Esophagus muscularis mucosa (tissue), 4 donors: Measurements from ENCODE around the gene ZC3H10. TPM values are rescaled to one million over a fixed set of nuclear protein-coding genes. Genes with fewer than 3 reads are reported as not detected.

Experiments used
- DNase-seq: peaks from one replicate; pipeline ENCODE4 v3.0.0-alpha.2; 2017; ENCODE audit errors: extremely low spot score
- H3K27ac ChIP-seq, 4 donors: fragments of 200-600 bp; sonication (generic); replicated peaks in 1 of 4; 1 replicate in 3 of 4; 2 replicates in 1 of 4; pipeline ENCODE4 v1.5.1; 2016 to 2019; ENCODE audit warnings: mild to moderate bottlenecking in 1 of 4
- H3K27me3 ChIP-seq, 4 donors: fragments of 200-600 bp; sonication (generic); one replicate each; pipeline versions ENCODE4 v1.5.1 to v1.6.0; 2016 to 2019
- H3K36me3 ChIP-seq, 4 donors: fragments of 200-600 bp; sonication (generic); one replicate each; pipeline ENCODE4 v1.5.1; 2016 to 2019
- H3K4me1 ChIP-seq, 4 donors: fragments of 200-600 bp; sonication (generic); one replicate each; pipeline ENCODE4 v1.5.1; 2016 to 2019
- H3K4me3 ChIP-seq, 4 donors: fragments of 200-600 bp; sonication (generic); 1 replicate in 2 of 4; 2 replicates in 2 of 4; pipeline ENCODE4 v1.5.1; 2016 to 2019; ENCODE audit warnings: mild to moderate bottlenecking in 4 of 4, moderate library complexity in 1 of 4
- H3K9me3 ChIP-seq, 4 donors: fragments of 200-600 bp; sonication (generic); 1 replicate in 3 of 4; 2 replicates in 1 of 4; pipeline ENCODE4 v1.5.1; 2016 to 2019
- CTCF ChIP-seq, 3 experiments: fragments of 200-600 bp in 2 of 3; fragments of 450-650 bp in 1 of 3; sonication (generic) in 2 of 3; IDR thresholded peaks; one replicate each; pipeline ENCODE4 v1.5.1; 2017 to 2019; ENCODE audit warnings: antibody characterized with exemption in 3 of 3, mild to moderate bottlenecking in 2 of 3, moderate library complexity in 1 of 3
- EP300 ChIP-seq: sonication (generic); formaldehyde crosslinking; IDR thresholded peaks from one replicate; pipeline ENCODE4 v1.6.1; 2017; ENCODE audit warnings: antibody characterized with exemption
- POLR2A ChIP-seq: fragments of 450-650 bp; IDR thresholded peaks from one replicate; pipeline ENCODE4 v1.6.1; 2017; ENCODE audit warnings: antibody characterized with exemption, moderate library complexity, mild to moderate bottlenecking, low read depth
- POLR2AphosphoS5 ChIP-seq, 2 donors: sonication (generic); formaldehyde crosslinking; IDR thresholded peaks; one replicate each; pipeline ENCODE4 v1.6.1; 2017; ENCODE audit warnings: antibody characterized with exemption in 2 of 2
- WGBS: methylation state at CpG from one replicate; pipeline ENCODE4 v1.1.5; 2018; 5-methylcytosine and 5-hydroxymethylcytosine counted together
- intact Hi-C: fragments of 100-400 bp; cut with DNase I; formaldehyde crosslinking; loops from one replicate; pipeline ENCODE4 v1.15.1; 2023
- total RNA-seq, 4 donors: library from RNA; depleted of rRNA; stranded (reverse); fragments of >200 nt; gene quantifications; one replicate each; pipeline versions ENCODE4 v1.1.0 to v1.2.1, GENCODE V29; 2016

ZC3H10 gene
- total RNA-seq, 4 donors from 2014 or later, result 5.0 to 7.9 (median 6.6) TPM

GRCh38 chr12:56158029-56158925 lies 40.2 kb downstream of the ZC3H10 start, which contains the start of gene MYL6:
TSS of gene MYL6 (plus strand) at chr12:56158359. CDS start at chr12:56158402, 43 bp downstream.
- peak; percentile 100 for DNase-seq
- TF ChIP-seq POLR2AphosphoS5 (IDR thresholded peaks at IDR 0.05) (peak; percentile 100), CTCF (IDR thresholded peaks at IDR 0.05) (no peak), EP300 (no peak), POLR2A (peak; percentile 99)
- peak within 1 kb of the TSS; percentile 66 to 98 (median 86) for H3K4me3 ChIP-seq
- intact Hi-C loops, result no loop called here
- peaks cover 36 to 64% (median 61%) of the 10 kb centered on the region in 4 donors for H3K4me1 ChIP-seq
- WGBS, result under 1% methylated on average over 30 of the region's 30 CpGs
- H3K27me3 ChIP-seq, result no peaks in the 10 kb centered on the region
- peaks cover 35 to 40% (median 39%) of the 10 kb centered on the region in 4 donors for H3K36me3 ChIP-seq
- H3K9me3 ChIP-seq, result no peaks in the 10 kb centered on the region
- H3K27ac ChIP-seq, result peak within 1 kb of the TSS; percentile 93 to 98 (median 96)

GRCh38 chr12:56158926-56159461 lies 40.9 kb downstream of the ZC3H10 start:
- H3K9me3 ChIP-seq, result no peaks in the 10 kb centered on the region
- H3K4me3 ChIP-seq, result peak overlapping the region; percentile 66 to 98 (median 86)
- no peaks in the 10 kb centered on the region for H3K27me3 ChIP-seq
- H3K4me1 ChIP-seq, result peaks cover 35 to 64% (median 61%) of the 10 kb centered on the region in 4 donors
- peak overlapping the region; percentile 93 to 98 (median 96) for H3K27ac ChIP-seq
- intact Hi-C loops, result loop anchor here (1.0 kb wide), 1 partner anchor 33 kb away; no protein-coding TSS in a partner anchor
- WGBS, result 0% methylated on average over 6 of the region's 6 CpGs
- TF ChIP-seq EP300 (no peak), CTCF (IDR thresholded peaks at IDR 0.05) (no peak), POLR2AphosphoS5 (IDR thresholded peaks at IDR 0.05) (peak; percentile 98), POLR2A (peak; percentile 37)
- DNase-seq, result peak; percentile 96
- H3K36me3 ChIP-seq, result peaks cover 35 to 48% (median 47%) of the 10 kb centered on the region in 4 donors

- Histone ChIP-seq H3K4me1 (peaks cover 35 to 66% (median 63%) of the 10 kb centered on the region in 4 donors), H3K36me3 (peaks cover 35 to 54% (median 53%) of the 10 kb centered on the region in 4 donors), H3K9me3 (no peaks in the 10 kb centered on the region), H3K27ac (peak overlapping the region; percentile 93 to 98 (median 96)), H3K4me3 (peak overlapping the region; percentile 66 to 98 (median 86)), H3K27me3 (no peaks in the 10 kb centered on the region)
- intact Hi-C loops, result loop anchor here (1.0 kb wide), 1 partner anchor 33 kb away; no protein-coding TSS in a partner anchor
- WGBS, result 4% methylated on average over 6 of the region's 8 CpGs
- DNase-seq, result no peak
- TF ChIP-seq POLR2A (no peak), POLR2AphosphoS5 (IDR thresholded peaks at IDR 0.05) (no peak), EP300 (no peak), CTCF (IDR thresholded peaks at IDR 0.05) (no peak)
Observed at GRCh38 chr12:56159482-56160192, 41.6 kb downstream of the ZC3H10 start.

- Histone ChIP-seq H3K4me1 (peaks cover 35 to 69% (median 67%) of the 10 kb centered on the region in 4 donors), H3K9me3 (no peaks in the 10 kb centered on the region), H3K27ac (peak overlapping the region; percentile 93 to 98 (median 96)), H3K4me3 (peak overlapping the region; percentile 66 to 98 (median 86)), H3K36me3 (peaks cover 35 to 60% (median 59%) of the 10 kb centered on the region in 4 donors), H3K27me3 (no peaks in the 10 kb centered on the region)
- intact Hi-C loops, result no loop called here
- WGBS, result 13% methylated on average over 7 of the region's 7 CpGs
- no peak for DNase-seq
- TF ChIP-seq EP300 (no peak), POLR2AphosphoS5 (IDR thresholded peaks at IDR 0.05) (peak in 1 of 2 donors; percentile 44)
Observed at GRCh38 chr12:56160193-56160763, 42.2 kb downstream of the ZC3H10 start.
